WTC11 (cell line): ENCODE data around the gene PDZRN4. TPM values are rescaled to one million over a fixed set of nuclear protein-coding genes. Genes with fewer than 3 reads are reported as not detected.

ENCODE experiments used
- ATAC-seq: fragments of 200-7000 bp; cut with Tn5 transposase; 2 replicates; pipeline ENCODE4 v1.10.0; 2021; ENCODE audit warnings: mild to moderate bottlenecking, moderate library complexity
- CTCF ChIA-PET: fragments of 300-600 bp; sonication (Branson Sonifier 250); formaldehyde crosslinking; loops from one replicate; lab custom pipeline; 2021; ENCODE audit warnings: antibody characterized with exemption; lab: Charles Lee
- POLR2A ChIA-PET: fragments of 350-600 bp; sonication (Branson Sonifier 250); formaldehyde crosslinking; loops from one replicate; lab custom pipeline; 2021; ENCODE audit warnings: antibody characterized with exemption; lab: Charles Lee
- DNase-seq: peaks from one replicate; pipeline ENCODE4 v3.0.0; 2021; ENCODE audit warnings: low spot score
- H3K27ac Mint-ChIP-seq: 2 replicates; pipeline ENCODE4 v1.8.0; 2021; ENCODE audit warnings: mixed read lengths
- H3K27me3 Mint-ChIP-seq: 2 replicates; pipeline ENCODE4 v1.8.0; 2021; ENCODE audit warnings: low read depth, mild to moderate bottlenecking, moderate library complexity, mixed read lengths
- H3K36me3 Mint-ChIP-seq: 2 replicates; pipeline ENCODE4 v1.8.0; 2021; ENCODE audit warnings: mixed read lengths
- H3K4me1 Mint-ChIP-seq: 2 replicates; pipeline ENCODE4 v1.8.0; 2022; ENCODE audit warnings: mixed read lengths
- H3K4me3 Mint-ChIP-seq: 2 replicates; pipeline ENCODE4 v1.8.0; 2021; ENCODE audit warnings: mild to moderate bottlenecking, moderate library complexity, mixed read lengths
- H3K9me3 Mint-ChIP-seq: 2 replicates; pipeline ENCODE4 v1.8.0; 2021; ENCODE audit warnings: mixed read lengths
- AFF4 ChIP-seq: sonication (generic); formaldehyde crosslinking; IDR thresholded peaks from 2 replicates; pipeline ENCODE4 v1.8.1; 2023; ENCODE audit warnings: mild to moderate bottlenecking, missing genetic modification reagents, borderline replicate concordance
- FOXJ3 ChIP-seq: sonication (generic); formaldehyde crosslinking; IDR thresholded peaks from 2 replicates; pipeline ENCODE4 v1.9.0; 2021; ENCODE audit warnings: missing genetic modification reagents, mild to moderate bottlenecking, borderline replicate concordance
- FOXP1 ChIP-seq: sonication (generic); formaldehyde crosslinking; IDR thresholded peaks from 2 replicates; pipeline ENCODE4 v1.8.0; 2022; ENCODE audit warnings: missing genetic modification reagents, mild to moderate bottlenecking, moderate library complexity, borderline replicate concordance
- GRHL2 ChIP-seq: fragments of 250-450 bp; sonication (Bioruptor Pico); IDR thresholded peaks from 2 replicates; pipeline ENCODE4 v1.8.0; 2022; ENCODE audit warnings: mild to moderate bottlenecking, moderate library complexity; ENCODE audit not compliant: insufficient replicate concordance, severe bottlenecking
- JAZF1 ChIP-seq: fragments of 250-450 bp; sonication (Bioruptor Pico); IDR thresholded peaks from 2 replicates; pipeline ENCODE4 v1.9.0; 2021; ENCODE audit warnings: moderate library complexity, mild to moderate bottlenecking, inconsistent platforms
- JUN ChIP-seq: sonication (generic); formaldehyde crosslinking; IDR thresholded peaks from 2 replicates; pipeline ENCODE4 v1.8.0; 2023; ENCODE audit warnings: mild to moderate bottlenecking, missing genetic modification reagents
- MXD4 ChIP-seq: fragments of 250-450 bp; sonication (Bioruptor Pico); IDR thresholded peaks from 2 replicates; pipeline ENCODE4 v1.8.0; 2021; ENCODE audit warnings: mild to moderate bottlenecking, moderate library complexity, borderline replicate concordance
- SMAD3 ChIP-seq: sonication (generic); formaldehyde crosslinking; IDR thresholded peaks from 2 replicates; pipeline ENCODE4 v1.8.0; 2022; ENCODE audit warnings: missing genetic modification reagents, mild to moderate bottlenecking, borderline replicate concordance
- SP1 ChIP-seq: sonication (generic); formaldehyde crosslinking; conservative IDR thresholded peaks from 2 replicates; pipeline ENCODE4 v1.8.1; 2022; ENCODE audit warnings: missing genetic modification reagents
- TCF7 ChIP-seq: sonication (generic); formaldehyde crosslinking; IDR thresholded peaks from 2 replicates; pipeline ENCODE4 v1.8.0; 2022; ENCODE audit warnings: mild to moderate bottlenecking, low read depth, missing genetic modification reagents, moderate library complexity
- TEAD1 ChIP-seq: sonication (generic); formaldehyde crosslinking; IDR thresholded peaks from 2 replicates; pipeline ENCODE4 v1.8.0; 2022; ENCODE audit warnings: mild to moderate bottlenecking, missing genetic modification reagents
- TEAD4 ChIP-seq: sonication (generic); formaldehyde crosslinking; IDR thresholded peaks from 2 replicates; pipeline ENCODE4 v1.8.0; 2022; ENCODE audit warnings: mild to moderate bottlenecking, missing genetic modification reagents
- ZNF121 ChIP-seq: sonication (generic); formaldehyde crosslinking; IDR thresholded peaks from 2 replicates; pipeline ENCODE4 v1.8.0; 2023; ENCODE audit warnings: missing genetic modification reagents
- ZNF263 ChIP-seq: sonication (generic); formaldehyde crosslinking; IDR thresholded peaks from 2 replicates; pipeline ENCODE4 v1.8.1; 2022; ENCODE audit warnings: low read depth, mild to moderate bottlenecking, moderate library complexity, missing genetic modification reagents
- ZNF317 ChIP-seq: sonication (generic); formaldehyde crosslinking; IDR thresholded peaks from 2 replicates; pipeline ENCODE4 v1.8.1; 2023; ENCODE audit warnings: low read depth, mild to moderate bottlenecking, moderate library complexity, missing genetic modification reagents, borderline replicate concordance
- ZNF396 ChIP-seq: fragments of 250-450 bp; sonication (Bioruptor Pico); IDR thresholded peaks from 2 replicates; pipeline ENCODE4 v1.8.0; 2021; ENCODE audit warnings: mild to moderate bottlenecking, moderate library complexity, borderline replicate concordance
- ZNF671 ChIP-seq: fragments of 250-450 bp; sonication (Bioruptor Pico); IDR thresholded peaks from 2 replicates; pipeline ENCODE4 v1.8.0; 2021; ENCODE audit warnings: mild to moderate bottlenecking
- total RNA-seq: library from RNA; stranded (reverse); gene quantifications from 3 replicates; pipeline ENCODE4 v1.2.3, GENCODE V29; 2021
- TF ChIP-seq, protein P1 (sequence below): sonication (generic); formaldehyde crosslinking; IDR thresholded peaks from 2 replicates; pipeline ENCODE4 v1.8.0; 2022; ENCODE audit warnings: mild to moderate bottlenecking, missing genetic modification reagents
- TF ChIP-seq, protein P2 (sequence below): fragments of 250-450 bp; sonication (Bioruptor Pico); IDR thresholded peaks from 2 replicates; pipeline ENCODE4 v1.9.0; 2021; ENCODE audit warnings: moderate library complexity, mild to moderate bottlenecking, inconsistent platforms, borderline replicate concordance
- TF ChIP-seq, protein P3 (sequence below): sonication (generic); formaldehyde crosslinking; IDR thresholded peaks from 2 replicates; pipeline ENCODE4 v1.8.0; 2022; ENCODE audit warnings: missing genetic modification reagents
- TF ChIP-seq, protein P4 (sequence below): sonication (generic); formaldehyde crosslinking; IDR thresholded peaks from 2 replicates; pipeline ENCODE4 v1.8.1; 2023; ENCODE audit warnings: mild to moderate bottlenecking, missing genetic modification reagents, moderate library complexity
- TF ChIP-seq, protein P5 (sequence below): fragments of 250-450 bp; sonication (Bioruptor Pico); IDR thresholded peaks from 2 replicates; pipeline ENCODE4 v1.9.0; 2021; ENCODE audit warnings: mild to moderate bottlenecking, borderline replicate concordance

The PDZRN4 gene
- total RNA-seq, 1 experiment from 2014 or later: 0.09 TPM

- TF ChIP-seq, protein P1, sequence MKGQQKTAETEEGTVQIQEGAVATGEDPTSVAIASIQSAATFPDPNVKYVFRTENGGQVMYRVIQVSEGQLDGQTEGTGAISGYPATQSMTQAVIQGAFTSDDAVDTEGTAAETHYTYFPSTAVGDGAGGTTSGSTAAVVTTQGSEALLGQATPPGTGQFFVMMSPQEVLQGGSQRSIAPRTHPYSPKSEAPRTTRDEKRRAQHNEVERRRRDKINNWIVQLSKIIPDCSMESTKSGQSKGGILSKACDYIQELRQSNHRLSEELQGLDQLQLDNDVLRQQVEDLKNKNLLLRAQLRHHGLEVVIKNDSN (CRISPR knock-in tag): no peak
- TF ChIP-seq GRHL2 (CRISPR knock-in tag): no peak
- no peak for TF ChIP-seq ZNF121
- TF ChIP-seq, protein P2, sequence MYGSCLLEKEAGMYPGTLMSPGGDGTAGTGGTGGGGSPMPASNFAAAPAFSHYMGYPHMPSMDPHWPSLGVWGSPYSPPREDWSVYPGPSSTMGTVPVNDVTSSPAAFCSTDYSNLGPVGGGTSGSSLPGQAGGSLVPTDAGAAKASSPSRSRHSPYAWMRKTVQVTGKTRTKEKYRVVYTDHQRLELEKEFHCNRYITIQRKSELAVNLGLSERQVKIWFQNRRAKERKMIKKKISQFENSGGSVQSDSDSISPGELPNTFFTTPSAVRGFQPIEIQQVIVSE (CRISPR knock-in tag): no peak
- no peak for TF ChIP-seq TEAD1 (CRISPR knock-in tag)
These were observed 332.7 kb downstream of the PDZRN4 start (continued) for GRCh38 chr12:41520869-41521268.

DNA sequence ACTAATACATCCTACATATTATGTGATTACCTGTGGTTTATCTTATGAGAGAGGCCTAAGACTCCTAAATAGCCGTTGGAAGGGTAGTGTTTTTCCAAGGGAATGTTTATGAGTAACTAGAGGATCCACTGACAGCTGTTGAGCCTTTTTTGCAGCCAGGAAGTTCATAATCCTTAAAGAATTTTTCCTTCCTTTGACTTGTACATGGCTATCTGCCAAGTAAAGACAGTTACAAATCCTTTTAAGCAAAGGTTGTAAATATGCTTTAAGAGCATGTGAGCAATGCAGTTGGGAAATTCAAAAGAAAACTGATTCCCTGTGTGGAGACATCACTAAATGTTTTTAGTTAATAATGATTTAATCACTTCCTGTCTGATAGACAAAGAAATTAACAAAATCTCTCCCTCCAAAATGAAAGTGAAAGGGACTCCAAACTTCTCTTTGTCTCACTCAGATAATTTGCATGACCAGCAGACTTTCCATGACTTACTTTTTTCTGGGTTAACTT lies 333.8 kb downstream of the PDZRN4 start:
- CTCF ChIA-PET: no interaction called here
- TF ChIP-seq, protein P3, sequence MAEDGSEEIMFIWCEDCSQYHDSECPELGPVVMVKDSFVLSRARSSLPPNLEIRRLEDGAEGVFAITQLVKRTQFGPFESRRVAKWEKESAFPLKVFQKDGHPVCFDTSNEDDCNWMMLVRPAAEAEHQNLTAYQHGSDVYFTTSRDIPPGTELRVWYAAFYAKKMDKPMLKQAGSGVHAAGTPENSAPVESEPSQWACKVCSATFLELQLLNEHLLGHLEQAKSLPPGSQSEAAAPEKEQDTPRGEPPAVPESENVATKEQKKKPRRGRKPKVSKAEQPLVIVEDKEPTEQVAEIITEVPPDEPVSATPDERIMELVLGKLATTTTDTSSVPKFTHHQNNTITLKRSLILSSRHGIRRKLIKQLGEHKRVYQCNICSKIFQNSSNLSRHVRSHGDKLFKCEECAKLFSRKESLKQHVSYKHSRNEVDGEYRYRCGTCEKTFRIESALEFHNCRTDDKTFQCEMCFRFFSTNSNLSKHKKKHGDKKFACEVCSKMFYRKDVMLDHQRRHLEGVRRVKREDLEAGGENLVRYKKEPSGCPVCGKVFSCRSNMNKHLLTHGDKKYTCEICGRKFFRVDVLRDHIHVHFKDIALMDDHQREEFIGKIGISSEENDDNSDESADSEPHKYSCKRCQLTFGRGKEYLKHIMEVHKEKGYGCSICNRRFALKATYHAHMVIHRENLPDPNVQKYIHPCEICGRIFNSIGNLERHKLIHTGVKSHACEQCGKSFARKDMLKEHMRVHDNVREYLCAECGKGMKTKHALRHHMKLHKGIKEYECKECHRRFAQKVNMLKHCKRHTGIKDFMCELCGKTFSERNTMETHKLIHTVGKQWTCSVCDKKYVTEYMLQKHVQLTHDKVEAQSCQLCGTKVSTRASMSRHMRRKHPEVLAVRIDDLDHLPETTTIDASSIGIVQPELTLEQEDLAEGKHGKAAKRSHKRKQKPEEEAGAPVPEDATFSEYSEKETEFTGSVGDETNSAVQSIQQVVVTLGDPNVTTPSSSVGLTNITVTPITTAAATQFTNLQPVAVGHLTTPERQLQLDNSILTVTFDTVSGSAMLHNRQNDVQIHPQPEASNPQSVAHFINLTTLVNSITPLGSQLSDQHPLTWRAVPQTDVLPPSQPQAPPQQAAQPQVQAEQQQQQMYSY (CRISPR knock-in tag): no peak
- no peak for TF ChIP-seq AFF4 (CRISPR knock-in tag)
- no peak for TF ChIP-seq FOXJ3 (CRISPR knock-in tag)
- no peak for TF ChIP-seq GRHL2 (CRISPR knock-in tag)
- TF ChIP-seq ZNF396 (CRISPR knock-in tag): no peak
- TF ChIP-seq TEAD4: no peak
- no peak for TF ChIP-seq ZNF317 (CRISPR knock-in tag)
- no peak for TF ChIP-seq FOXP1 (CRISPR knock-in tag)
- no peak for TF ChIP-seq JUN (CRISPR knock-in tag)
- no peak for TF ChIP-seq ZNF671 (CRISPR knock-in tag)
- TF ChIP-seq TCF7 (CRISPR knock-in tag): no peak
- no peak for TF ChIP-seq SP1 (CRISPR knock-in tag)
- TF ChIP-seq, protein P4, sequence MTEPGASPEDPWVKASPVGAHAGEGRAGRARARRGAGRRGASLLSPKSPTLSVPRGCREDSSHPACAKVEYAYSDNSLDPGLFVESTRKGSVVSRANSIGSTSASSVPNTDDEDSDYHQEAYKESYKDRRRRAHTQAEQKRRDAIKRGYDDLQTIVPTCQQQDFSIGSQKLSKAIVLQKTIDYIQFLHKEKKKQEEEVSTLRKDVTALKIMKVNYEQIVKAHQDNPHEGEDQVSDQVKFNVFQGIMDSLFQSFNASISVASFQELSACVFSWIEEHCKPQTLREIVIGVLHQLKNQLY (CRISPR knock-in tag): no peak
- TF ChIP-seq JAZF1 (CRISPR knock-in tag): no peak
- TF ChIP-seq ZNF263: no peak
- TF ChIP-seq, protein P5, sequence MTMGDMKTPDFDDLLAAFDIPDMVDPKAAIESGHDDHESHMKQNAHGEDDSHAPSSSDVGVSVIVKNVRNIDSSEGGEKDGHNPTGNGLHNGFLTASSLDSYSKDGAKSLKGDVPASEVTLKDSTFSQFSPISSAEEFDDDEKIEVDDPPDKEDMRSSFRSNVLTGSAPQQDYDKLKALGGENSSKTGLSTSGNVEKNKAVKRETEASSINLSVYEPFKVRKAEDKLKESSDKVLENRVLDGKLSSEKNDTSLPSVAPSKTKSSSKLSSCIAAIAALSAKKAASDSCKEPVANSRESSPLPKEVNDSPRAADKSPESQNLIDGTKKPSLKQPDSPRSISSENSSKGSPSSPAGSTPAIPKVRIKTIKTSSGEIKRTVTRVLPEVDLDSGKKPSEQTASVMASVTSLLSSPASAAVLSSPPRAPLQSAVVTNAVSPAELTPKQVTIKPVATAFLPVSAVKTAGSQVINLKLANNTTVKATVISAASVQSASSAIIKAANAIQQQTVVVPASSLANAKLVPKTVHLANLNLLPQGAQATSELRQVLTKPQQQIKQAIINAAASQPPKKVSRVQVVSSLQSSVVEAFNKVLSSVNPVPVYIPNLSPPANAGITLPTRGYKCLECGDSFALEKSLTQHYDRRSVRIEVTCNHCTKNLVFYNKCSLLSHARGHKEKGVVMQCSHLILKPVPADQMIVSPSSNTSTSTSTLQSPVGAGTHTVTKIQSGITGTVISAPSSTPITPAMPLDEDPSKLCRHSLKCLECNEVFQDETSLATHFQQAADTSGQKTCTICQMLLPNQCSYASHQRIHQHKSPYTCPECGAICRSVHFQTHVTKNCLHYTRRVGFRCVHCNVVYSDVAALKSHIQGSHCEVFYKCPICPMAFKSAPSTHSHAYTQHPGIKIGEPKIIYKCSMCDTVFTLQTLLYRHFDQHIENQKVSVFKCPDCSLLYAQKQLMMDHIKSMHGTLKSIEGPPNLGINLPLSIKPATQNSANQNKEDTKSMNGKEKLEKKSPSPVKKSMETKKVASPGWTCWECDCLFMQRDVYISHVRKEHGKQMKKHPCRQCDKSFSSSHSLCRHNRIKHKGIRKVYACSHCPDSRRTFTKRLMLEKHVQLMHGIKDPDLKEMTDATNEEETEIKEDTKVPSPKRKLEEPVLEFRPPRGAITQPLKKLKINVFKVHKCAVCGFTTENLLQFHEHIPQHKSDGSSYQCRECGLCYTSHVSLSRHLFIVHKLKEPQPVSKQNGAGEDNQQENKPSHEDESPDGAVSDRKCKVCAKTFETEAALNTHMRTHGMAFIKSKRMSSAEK (CRISPR knock-in tag): no peak
- TF ChIP-seq MXD4 (CRISPR knock-in tag): no peak
- TF ChIP-seq SMAD3 (CRISPR knock-in tag): no peak

More for the DNA sequence above, 333.8 kb downstream of the PDZRN4 start:
- no peaks in the 10 kb centered on the region for H3K9me3 Mint-ChIP-seq
- H3K27me3 Mint-ChIP-seq: no peaks in the 10 kb centered on the region
- ATAC-seq (no peak), DNase-seq (no peak)
- no peaks in the 10 kb centered on the region for H3K36me3 Mint-ChIP-seq
- no peak overlapping the region for H3K4me3 Mint-ChIP-seq
- POLR2A ChIA-PET: no interaction called here
- H3K4me1 Mint-ChIP-seq: peaks cover 25% of the 10 kb centered on the region
- H3K27ac Mint-ChIP-seq: no peak overlapping the region
